Measurements from ENCODE around the gene EBF3. TPM values are rescaled to one million over a fixed set of nuclear protein-coding genes. Genes with fewer than 3 reads are reported as not detected.

Gene EBF3
- total RNA-seq, 1 donor from 2014 or later, result 21.9 TPM

- DNase-seq (ENCODE audit: low read depth), result peak; percentile 79
Observed at GRCh38 chr10:129971381-129972144, 7.5 kb upstream of the EBF3 start.

- no peak for DNase-seq (ENCODE audit: low read depth)
Observed at GRCh38 chr10:129970465-129971364, 6.6 kb upstream of the EBF3 start.

- DNase-seq (ENCODE audit: low read depth), result no peak
Observed at GRCh38 chr10:129969911-129970464, 5.9 kb upstream of the EBF3 start.

GRCh38 chr10:129969184-129969910, 5.3 kb upstream of the EBF3 start:
- DNase-seq (ENCODE audit: low read depth), result no peak

GRCh38 chr10:129968853-129969183, 4.7 kb upstream of the EBF3 start:
- DNase-seq (ENCODE audit: low read depth), result no peak

GRCh38 chr10:129968020-129968852, 4.2 kb upstream of the EBF3 start:
- DNase-seq (ENCODE audit: low read depth), result no peak

GRCh38 chr10:129967579-129968019, 3.5 kb upstream of the EBF3 start:
- DNase-seq (ENCODE audit: low read depth), result no peak

GRCh38 chr10:129966889-129967578, 3.0 kb upstream of the EBF3 start:
- DNase-seq (ENCODE audit: low read depth), result no peak

- DNase-seq (ENCODE audit: low read depth), result no peak
Observed at GRCh38 chr10:129966370-129966888, 2.4 kb upstream of the EBF3 start.

- DNase-seq (ENCODE audit: low read depth), result no peak
Observed at GRCh38 chr10:129965959-129966358, 1.9 kb upstream of the EBF3 start.

GRCh38 chr10:129965425-129965808, 1.3 kb upstream of the EBF3 start:
- no peak for DNase-seq (ENCODE audit: low read depth)

GRCh38 chr10:129964611-129965424, 744 bp upstream of the EBF3 start:
- no peak for DNase-seq (ENCODE audit: low read depth)

GRCh38 chr10:129962872-129963640, 1.0 kb downstream of the EBF3 start:
- DNase-seq (ENCODE audit: low read depth), result peak; percentile 63

- DNase-seq (ENCODE audit: low read depth), result peak; percentile 66
Observed at GRCh38 chr10:129962031-129962871, 1.8 kb downstream of the EBF3 start.

- peak; percentile 58 for DNase-seq (ENCODE audit: low read depth)
Observed at GRCh38 chr10:129961157-129961701, 2.8 kb downstream of the EBF3 start.

GRCh38 chr10:129960481-129961156, 3.5 kb downstream of the EBF3 start:
- no peak for DNase-seq (ENCODE audit: low read depth)

Measured in myocyte (in vitro differentiated cells).